ENCODE results near the gene BCAN.

The BCAN gene

DNA sequence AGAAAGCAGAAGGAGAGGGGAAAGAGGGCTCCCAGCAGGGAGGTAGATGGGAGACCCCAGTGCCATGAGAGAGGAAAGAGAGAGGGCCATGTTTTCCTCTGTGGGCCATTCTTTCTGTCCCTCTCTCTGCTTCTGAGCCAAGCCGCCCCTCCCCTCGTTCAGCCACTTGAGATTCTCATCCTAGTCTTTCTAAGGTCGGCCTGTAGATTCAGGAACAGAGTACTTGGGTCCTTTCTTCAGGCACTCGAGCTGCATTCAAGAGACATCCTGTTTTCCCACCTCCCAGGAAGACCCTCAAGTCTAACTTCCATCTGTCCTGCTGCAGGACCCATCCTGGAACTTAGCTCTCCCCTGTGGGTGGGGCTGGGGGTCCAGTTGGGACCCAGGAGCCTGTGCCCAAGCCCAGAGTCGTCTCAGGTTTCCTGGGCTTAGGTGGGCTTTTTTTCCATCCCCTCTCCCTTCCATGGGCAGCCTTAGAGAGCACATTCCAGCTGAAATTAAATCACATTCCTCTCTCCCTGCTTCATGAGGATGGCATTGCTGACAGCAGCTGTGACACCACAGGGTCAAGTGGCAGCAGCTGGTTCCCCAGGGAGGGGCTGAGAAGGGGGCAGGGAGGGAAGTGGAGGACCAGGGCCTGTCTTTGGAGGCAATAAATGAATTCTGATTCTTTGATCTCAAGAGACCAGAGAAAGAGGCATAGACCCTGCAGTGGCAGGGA lies 22.3 kb downstream of the BCAN start:
- peak; percentile 51 for DNase-seq

GRCh38 chr1:156664767-156665411 lies 23.0 kb downstream of the BCAN start:
- peak; percentile 12 for DNase-seq

GRCh38 chr1:156665539-156665938 lies 23.6 kb downstream of the BCAN start:
- DNase-seq = no peak

- peak; percentile 30 for DNase-seq
These were observed 25.1 kb downstream of the BCAN start for GRCh38 chr1:156666862-156667609.

DNA sequence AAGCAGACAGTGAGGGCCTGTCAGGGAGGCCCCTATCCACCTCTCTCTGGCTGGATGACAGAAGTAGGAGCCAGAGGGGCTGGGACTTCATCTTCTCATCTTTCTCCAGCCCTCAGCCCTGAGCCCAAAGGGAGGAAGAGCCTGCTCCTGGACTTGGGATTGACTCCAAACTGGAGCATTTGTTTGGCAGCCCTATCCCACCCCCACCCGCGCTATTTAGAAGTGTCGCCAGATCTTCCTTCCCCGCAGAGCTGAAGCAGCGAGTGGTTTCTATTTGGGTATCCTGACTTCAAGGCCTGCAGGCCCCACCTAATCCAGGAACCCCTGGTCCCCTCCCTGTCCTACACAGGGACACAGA lies 25.7 kb downstream of the BCAN start:
- DNase-seq = peak; percentile 38

DNA sequence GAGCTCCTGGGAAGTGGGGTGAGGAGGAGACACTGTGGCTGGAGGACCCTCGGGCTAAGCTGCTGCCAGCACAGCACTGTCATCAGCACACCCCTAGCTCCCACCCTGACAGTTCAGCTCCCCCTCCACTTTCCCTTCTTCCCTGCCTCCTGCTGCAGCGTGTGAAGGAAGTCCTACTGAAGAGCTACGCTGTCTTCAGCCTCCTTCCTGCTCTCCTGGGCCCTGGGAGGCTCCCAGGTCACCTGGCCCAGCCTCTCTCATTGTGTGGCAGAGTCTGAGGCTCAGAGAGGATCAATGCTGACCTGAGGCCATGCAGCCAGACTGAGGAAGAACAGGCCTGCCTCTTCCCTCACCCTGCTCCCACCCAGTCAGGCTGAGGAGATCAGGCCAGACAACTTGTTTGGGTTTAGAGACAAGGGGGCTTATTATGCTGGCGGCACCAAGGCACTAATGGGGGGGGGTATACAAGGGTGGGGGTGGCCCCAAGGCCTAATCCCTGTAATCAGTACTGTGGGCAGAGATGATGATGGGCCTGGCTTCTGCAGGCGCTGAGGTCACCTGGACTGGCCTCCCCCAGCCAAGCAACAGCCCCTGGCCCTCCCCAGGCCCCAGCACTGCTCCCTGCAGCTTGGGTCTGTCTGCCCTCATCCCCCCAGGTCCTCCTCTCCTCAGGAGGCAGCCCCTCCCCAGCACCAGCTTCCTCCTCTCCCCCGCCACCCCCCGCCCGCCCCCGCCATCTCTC lies 26.2 kb downstream of the BCAN start:
- DNase-seq = no peak

- no peak for DNase-seq
These were observed 27.1 kb downstream of the BCAN start for GRCh38 chr1:156668801-156669637.

GRCh38 chr1:156669794-156670193 lies 27.9 kb downstream of the BCAN start:
- DNase-seq = no peak

DNA sequence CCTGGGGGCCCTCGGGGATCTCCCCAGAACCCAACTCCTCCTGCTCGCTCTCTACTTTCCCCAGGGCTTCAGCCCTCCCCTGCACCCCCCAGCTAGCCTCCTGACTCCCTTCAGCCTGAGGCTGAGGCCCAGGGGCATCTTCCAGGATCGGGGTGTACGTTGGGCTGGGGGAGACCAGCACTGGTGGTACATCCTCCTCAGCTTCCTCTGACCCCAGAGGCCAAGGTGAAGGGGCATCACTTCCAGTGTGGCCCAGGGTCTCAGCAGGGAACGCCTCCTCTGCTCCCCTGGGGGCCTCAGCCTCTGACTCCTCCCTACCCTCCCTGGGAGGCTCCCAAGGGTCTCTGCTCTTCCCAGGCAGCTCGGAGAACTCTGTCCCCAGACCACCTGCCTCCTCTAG lies 28.4 kb downstream of the BCAN start:
- DNase-seq = no peak

- no peak for DNase-seq
These were observed 28.9 kb downstream of the BCAN start for GRCh38 chr1:156670791-156671190.

GRCh38 chr1:156671804-156672203 lies 29.9 kb downstream of the BCAN start:
- DNase-seq = no peak

GRCh38 chr1:156673387-156674121 lies 31.6 kb downstream of the BCAN start:
- no peak for DNase-seq

DNA sequence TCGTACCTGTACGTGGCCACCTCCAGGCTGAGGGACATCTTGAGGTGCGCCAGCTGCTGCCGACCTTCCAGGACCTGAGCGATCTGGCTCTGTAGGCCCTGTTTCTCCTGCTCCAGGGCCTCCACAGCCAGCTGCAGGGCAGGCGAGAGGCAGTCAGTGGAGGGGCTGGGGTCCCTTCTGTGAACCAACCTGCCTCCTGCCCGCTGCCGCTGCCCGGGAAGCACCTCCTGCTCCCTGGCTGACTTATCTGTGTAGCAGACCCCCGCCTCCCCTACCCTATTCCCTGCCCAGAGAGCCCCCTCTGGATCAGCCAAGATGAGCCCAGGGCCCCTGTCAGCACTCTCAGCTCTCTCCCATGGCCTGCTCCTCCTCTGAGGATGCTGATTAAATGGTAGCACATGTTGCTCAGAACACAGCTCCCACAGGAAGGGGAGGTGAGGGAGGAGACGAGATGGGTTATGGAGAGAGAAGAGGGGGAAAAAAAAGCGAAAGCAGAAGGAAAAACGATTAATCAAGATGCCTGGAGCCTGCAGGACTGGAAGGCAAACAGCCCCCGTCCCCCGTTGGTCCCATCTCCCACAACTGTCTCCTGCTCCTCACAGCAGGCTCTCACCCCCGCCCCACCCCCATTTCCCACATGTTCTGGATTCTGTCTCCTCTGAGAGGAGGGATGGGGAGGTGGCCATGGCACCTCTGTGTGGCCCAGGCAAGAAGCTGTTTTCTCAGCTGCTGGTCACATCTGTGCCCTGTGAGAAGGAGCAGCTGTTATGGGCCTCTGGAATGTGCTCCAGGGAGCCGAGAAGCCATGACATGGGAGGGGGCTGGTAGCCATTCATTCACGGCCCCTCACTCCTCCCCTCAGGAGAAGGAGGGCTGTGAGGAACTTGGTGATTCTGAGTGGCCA lies 33.5 kb downstream of the BCAN start:
- peak; percentile 61 for DNase-seq

- no peak for DNase-seq
These were observed 34.4 kb downstream of the BCAN start for GRCh38 chr1:156676114-156676819.

- peak; percentile 61 for DNase-seq
These were observed 35.1 kb downstream of the BCAN start, which contains the start of gene NES for GRCh38 chr1:156676820-156677615. Gene NES (minus strand): TSS chr1:156677407. CDS start chr1:156677264, 143 bp downstream.

GRCh38 chr1:156677616-156678596 lies 36.0 kb downstream of the BCAN start:
- DNase-seq = peak; percentile 83

DNA sequence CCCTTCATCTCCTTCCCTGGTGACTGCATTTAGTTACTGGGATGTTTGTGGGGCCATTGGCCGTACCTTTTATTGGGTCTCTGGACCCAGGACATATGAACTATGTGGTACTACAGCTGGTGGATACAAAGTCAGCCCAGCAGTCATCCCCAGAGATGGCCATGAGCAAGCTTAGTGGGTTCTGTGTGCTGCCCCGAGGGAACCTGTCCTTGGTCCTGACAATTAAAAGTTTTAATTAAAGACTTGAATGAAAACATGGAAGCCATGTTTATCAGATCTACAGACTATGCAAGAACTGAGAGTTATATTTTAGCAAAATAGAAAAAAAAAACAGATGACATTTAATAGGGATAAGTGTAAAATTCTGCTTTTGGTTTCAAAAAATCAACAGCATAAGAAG lies 38.1 kb downstream of the BCAN start:
- no peak for DNase-seq

Data from fibroblast of skin of right biceps (primary cell).